ENCODE data around the gene GGTA1. TPM values are rescaled to one million over a fixed set of nuclear protein-coding genes. Genes with fewer than 3 reads are reported as not detected.

The GGTA1 gene
- total RNA-seq, 1 experiment from 2014 or later = not detected

- no peak for DNase-seq (ENCODE audit: low read depth)
Observed at GRCh38 chr9:121499177-121499426, 542 bp downstream of the GGTA1 start.

GRCh38 chr9:121498487-121499176 is 1.0 kb downstream of the GGTA1 start:
- peak; percentile 22 for DNase-seq (ENCODE audit: low read depth)

GRCh38 chr9:121498150-121498486 is 1.5 kb downstream of the GGTA1 start:
- DNase-seq (ENCODE audit: low read depth) = peak; percentile 86

- no peak for DNase-seq (ENCODE audit: low read depth)
Observed at GRCh38 chr9:121495976-121496375, 3.7 kb downstream of the GGTA1 start.

- no peak for DNase-seq (ENCODE audit: low read depth)
Observed at GRCh38 chr9:121494192-121494591, 5.5 kb downstream of the GGTA1 start.

GRCh38 chr9:121491111-121491510 is 8.5 kb downstream of the GGTA1 start:
- DNase-seq (ENCODE audit: low read depth) = peak; percentile 32

- DNase-seq (ENCODE audit: low read depth) = no peak
Observed at GRCh38 chr9:121489344-121489743, 10.3 kb downstream of the GGTA1 start.

GRCh38 chr9:121486043-121486442 is 13.6 kb downstream of the GGTA1 start:
- DNase-seq (ENCODE audit: low read depth) = no peak

- no peak for DNase-seq (ENCODE audit: low read depth)
Observed at GRCh38 chr9:121485623-121486022, 14.0 kb downstream of the GGTA1 start.

GRCh38 chr9:121484651-121485446 is 14.8 kb downstream of the GGTA1 start:
- no peak for DNase-seq (ENCODE audit: low read depth)

GRCh38 chr9:121483473-121484031 is 16.1 kb downstream of the GGTA1 start:
- no peak for DNase-seq (ENCODE audit: low read depth)

GRCh38 chr9:121483049-121483448 is 16.6 kb downstream of the GGTA1 start:
- peak; percentile 23 for DNase-seq (ENCODE audit: low read depth)

- DNase-seq (ENCODE audit: low read depth) = no peak
Observed at GRCh38 chr9:121478816-121479676, 20.6 kb downstream of the GGTA1 start.

- DNase-seq (ENCODE audit: low read depth) = no peak
Observed at GRCh38 chr9:121476156-121476555, 23.5 kb downstream of the GGTA1 start.

GRCh38 chr9:121474231-121474947 is 25.3 kb downstream of the GGTA1 start:
- no peak for DNase-seq (ENCODE audit: low read depth)

- DNase-seq (ENCODE audit: low read depth) = no peak
Observed at GRCh38 chr9:121473229-121473628, 26.4 kb downstream of the GGTA1 start.

GRCh38 chr9:121472446-121472845 is 27.2 kb downstream of the GGTA1 start:
- no peak for DNase-seq (ENCODE audit: low read depth)

GRCh38 chr9:121466142-121466541 is 33.5 kb downstream of the GGTA1 start:
- no peak for DNase-seq (ENCODE audit: low read depth)

GRCh38 chr9:121464968-121465367 is 34.7 kb downstream of the GGTA1 start:
- no peak for DNase-seq (ENCODE audit: low read depth)

- peak; percentile 14 for DNase-seq (ENCODE audit: low read depth)
Observed at GRCh38 chr9:121463026-121463807, 36.4 kb downstream of the GGTA1 start.

- DNase-seq (ENCODE audit: low read depth) = no peak
Observed at GRCh38 chr9:121459513-121459912, 40.1 kb downstream of the GGTA1 start.

Data from LHCN-M2 (cell line).